ENCODE measurements around the gene VPS35L.

Gene VPS35L

DNA sequence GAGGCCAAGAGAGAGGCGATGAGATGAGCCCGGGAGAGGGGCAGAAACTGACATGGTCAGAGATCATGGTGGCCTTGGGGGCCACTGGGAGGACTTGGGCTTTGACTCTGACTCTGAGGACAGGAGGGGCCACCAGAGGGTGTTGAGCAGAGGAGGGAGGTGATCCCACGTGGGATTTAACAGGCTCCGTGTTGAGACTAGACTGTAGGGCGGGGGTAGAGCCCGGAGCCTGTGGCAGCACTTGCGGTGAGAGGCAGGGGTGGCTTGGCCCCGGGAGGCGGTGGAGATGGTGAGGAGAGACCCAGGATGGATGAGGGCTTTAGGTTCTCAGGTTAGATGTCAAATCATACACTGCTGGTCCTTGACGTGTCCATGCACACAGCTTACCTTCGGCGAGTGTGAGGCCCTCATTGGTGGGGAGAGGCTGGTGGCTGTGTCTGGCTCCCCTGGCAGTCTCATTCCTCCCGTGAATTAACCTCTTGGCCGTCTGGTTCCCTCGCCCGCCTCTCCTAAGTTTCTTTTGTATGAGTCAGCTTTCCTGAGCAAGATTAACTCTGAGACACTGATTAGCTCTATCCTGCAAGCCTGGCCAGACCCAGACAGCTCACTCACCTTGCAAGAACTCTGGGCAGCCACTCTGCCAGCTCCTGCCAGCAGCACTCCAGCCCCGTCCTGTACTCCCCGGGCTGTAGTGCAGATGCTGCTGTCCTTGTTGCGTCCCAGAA is 39.7 kb downstream of the VPS35L start:
- DNase-seq = no peak

DNA sequence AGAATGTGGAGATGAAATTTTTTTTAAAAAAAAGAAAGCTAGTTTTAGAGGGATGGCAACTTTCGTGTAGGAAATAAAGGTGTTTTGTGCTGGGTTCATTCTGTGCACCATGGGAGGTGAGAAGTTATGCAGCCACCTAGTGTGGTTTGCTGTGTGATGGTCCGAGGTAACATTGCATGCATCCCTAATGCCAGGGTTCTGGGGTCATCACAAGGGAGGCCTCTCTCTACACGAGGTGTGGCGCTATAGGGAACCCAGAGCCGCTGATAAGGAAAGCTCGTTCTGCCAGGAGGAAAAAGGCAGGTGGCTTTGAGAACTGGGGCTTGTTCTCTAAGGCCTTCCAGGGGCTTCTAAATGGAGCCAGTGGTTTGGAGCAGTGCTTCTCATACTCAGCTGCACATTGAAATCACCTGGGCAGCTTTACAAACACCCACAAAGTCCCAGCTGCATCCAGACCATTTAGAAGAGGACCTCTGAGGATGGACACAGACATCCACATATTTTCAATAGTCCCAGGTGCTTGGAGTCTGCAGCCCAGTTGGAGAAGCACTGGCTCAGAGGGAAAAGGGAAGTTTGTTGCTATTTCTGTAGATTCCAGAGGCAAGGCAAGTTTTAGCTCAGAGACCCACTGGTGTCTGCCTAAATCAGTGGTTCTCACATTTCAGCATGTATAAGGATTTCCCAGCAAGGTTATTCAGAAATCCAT is 43.5 kb downstream of the VPS35L start:
- DNase-seq = no peak

DNA sequence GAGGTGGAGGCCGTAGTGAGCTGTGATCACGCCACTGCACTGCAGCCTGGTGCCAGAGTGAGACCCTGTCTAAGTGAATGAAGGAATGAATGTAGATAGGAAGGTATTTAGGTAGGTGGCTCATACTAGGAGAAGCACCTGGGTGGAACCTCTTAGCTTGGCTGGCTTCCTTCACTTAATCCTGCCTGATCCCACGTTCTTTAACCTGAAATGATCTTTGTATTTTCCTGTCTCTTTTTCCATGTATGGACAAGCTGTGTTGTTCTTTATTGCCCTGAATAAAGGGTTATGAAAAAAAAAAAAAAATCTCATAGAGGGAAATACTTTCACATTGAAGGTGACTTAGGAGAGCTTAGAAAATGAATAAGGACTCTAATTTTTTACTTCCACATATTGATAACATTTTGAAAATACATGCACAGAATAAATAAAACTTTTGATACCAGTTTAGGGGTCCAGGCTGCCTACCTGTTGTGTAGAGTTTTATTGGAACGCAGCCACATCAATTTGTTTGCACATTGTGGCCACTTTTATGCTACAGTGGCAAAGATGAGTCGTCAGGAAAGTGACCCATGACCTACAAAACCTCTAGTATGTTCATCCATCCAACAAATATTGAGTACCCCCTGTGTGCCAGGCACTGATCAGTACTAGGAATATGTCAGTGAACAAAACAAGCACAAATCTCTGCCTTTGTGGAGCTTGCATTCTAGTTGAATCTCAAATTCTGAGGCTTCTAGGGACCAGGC is 44.6 kb downstream of the VPS35L start:
- DNase-seq = no peak

DNA sequence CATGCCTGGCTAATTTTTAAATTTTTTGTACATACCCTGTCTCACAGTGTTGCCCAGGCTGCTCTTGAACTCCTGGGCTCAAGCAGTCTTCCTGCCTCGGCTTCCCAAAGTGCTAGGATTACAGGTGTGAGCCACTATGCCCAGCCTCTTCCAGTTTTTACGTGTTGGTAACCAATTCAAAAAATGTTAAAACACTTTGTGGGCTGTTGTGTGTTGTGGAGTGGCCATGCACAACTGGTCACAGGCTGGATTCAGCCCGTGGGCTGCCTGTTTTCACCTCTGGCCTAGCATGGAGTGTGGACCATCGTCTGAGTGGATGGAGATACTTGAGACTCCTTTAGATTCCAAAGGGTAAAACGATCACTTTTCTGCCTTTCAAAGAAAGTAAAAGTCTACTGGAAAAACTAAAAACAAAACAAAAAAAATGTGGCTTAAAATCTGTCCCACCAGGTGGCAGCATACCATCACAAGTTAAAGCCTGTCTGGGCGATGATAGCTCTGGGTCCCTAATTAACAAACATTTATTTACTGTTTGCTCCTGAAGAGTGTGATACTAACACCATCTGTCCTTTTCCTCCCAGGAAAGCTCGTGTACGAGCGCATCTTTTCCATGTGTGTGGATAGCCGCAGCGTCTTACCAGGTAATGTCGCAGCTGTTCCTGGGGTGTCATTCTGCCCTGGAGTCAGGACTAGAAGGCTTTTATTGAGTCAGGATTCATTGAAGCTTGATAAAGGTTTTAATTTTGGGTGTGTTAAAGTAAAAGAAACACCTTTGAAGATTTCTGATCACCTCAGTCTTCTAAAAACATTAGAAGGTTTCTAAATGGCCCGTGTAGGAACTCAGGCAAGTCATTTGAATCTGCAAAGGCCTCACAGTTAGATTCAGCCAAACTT is 45.8 kb downstream of the VPS35L start:
- peak in 4 of 6 experiments; percentile 4 to 62 (median 35) for DNase-seq

DNA sequence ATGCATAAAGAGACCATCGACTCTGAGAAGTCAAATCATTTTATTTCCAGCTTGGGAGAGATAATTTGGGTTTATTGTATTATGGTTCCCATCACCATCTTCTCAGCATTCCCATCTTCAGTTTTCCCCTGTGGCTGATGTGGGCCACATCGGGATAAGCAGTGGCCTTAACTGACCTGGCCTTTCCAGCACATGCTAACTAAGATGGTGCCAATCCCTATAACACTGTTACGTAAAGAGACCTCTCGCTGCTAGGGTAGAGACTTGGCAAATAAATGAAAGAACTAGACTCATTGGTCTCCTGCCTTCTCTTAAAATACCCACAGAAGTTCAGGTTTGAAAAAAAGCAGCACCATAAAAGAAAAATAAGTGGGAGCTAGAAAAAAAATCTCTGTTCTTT is 49.4 kb downstream of the VPS35L start:
- DNase-seq = no peak

DNA sequence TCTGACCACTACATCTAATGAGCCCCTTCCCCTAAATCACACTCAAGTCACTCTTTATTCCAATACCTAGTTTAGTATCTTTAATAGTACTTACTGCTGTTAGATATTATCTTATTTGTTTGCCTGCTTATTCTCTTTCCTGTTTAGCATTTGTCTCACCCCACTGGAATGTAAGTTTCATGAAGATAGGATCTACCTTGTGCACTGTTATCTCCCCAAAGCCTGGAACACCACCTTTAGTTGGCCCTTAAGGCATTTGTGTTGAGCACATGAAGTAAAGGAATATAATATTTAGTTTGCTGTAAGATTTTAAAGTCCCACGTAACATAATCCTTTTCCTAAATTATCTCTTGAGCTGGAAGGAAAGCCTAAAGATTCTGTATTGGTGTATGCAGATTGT is 50.2 kb downstream of the VPS35L start:
- no peak for DNase-seq

DNA sequence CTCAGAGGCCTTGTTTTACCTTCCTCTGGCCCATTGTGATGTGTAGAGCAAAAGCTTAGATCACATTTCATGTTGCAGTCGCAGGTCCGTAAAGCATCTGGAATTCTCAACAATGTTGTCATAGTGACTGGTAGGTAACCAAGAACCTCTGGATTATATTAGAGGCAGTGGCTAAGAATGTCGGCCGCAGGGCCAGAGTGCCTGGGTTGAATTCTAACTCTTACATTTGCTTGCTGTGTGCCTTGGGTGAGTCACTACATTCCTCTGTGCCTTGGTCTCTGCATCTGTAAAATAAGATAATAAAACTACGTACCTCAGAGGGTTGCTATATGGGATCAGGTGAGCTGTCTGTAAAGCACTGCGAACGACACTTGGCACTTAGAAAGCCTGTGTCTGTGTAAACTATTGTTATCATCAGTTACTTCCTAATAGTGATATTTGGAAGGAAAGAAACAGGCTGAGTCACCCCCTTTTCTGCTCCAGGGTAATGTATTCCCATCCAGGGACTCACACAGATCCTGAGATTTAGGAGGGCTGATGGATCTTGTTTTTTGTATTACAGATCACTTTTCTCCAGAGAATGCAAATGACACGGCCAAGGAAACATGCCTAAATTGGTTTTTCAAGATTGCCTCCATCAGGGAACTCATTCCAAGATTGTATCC is 52.2 kb downstream of the VPS35L start:
- DNase-seq = no peak

DNA sequence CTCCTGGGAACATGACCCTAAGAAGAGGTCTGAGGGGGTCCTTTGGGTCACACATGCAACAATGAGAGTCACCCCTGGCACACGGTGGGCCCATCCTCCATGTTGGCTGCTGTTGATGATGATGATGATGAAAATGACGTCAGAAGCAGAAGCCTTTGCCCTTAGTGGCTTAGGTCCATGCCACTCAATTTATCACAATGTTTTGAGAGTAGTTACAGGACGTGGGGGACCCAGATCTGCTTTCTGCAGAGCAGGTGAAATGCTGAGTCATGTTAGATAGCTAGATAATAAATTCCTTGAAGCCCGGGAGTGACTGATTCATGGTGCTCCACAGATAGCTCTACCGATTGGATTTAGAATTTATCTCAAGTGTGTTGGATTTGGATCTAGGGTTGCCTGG is 53.9 kb downstream of the VPS35L start:
- DNase-seq = no peak

DNA sequence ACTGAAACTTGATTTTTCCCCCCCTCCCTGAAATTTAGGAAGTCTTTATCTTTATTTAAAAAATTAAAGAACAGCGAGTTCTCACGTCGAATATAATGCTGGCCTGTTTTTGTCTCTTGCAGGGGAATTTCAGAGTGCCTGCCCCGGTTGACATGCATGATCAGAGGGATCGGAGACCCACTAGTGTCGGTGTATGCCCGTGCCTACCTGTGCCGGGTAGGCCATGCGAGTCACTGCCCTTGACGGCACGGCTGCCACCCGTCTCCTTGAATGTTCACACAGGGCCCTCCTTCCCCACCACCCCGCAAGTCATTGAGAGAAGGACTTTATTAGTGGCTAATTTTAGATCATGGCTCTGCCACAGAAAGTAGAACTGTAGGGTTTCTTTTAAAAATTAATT is 54.7 kb downstream of the VPS35L start:
- DNase-seq = no peak

DNA sequence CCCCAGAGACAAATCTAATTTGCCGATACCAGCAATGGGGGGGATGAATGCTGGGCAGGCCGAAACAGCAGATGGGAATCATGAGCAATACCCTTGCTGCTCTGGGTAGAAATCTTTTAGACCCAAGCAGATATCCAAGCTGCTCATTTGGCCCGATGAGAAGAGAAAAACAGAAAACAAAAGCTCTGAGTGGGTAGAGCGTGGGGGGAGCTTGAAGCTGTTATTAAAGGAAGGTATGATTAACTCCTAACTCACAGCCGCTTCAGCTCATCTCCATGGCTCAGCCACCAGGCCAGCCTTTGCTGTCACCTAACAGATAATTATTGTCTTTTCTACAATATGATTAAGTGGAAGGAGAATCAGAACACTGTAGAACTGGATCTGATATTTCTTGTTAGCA is 58.3 kb downstream of the VPS35L start:
- DNase-seq = no peak

DNA sequence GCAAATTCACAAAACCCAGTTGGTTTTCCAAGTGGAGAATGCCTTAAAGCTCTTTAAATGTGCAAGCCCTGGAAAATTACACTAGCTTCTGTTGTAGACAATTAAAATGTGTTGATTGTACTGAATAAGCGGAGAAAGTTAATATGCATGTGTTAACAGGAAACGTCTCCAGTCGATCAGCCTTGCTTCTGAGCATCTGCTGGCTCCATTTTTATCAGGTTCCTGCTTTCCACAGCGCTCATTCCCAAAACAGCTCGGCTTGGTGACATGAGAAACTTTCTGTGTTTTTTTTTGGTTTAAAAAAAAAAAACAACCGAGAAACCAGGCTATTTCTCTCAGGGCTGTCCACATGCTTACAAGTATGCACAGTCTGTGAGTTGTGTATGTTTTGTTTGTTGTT is 60.7 kb downstream of the VPS35L start:
- DNase-seq = no peak

DNA sequence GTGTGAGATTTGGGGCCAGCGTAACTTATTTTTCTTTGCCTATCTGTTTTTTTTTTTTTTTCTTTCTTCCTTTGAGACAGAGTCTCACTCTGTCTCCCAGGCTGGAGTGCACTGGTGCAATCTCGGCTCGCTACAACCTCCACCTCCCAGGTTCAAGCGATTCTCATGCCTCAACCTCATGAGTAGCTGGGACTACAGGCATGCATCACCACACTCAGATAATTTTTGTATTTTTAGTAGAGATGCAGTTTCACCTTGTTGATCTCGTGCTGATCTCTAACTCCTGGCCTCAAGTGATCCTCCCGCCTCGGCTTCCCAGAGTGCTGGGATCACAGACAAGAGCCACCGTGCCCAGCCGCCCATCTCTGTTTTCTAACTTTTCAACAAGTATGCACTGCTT is 63.4 kb downstream of the VPS35L start:
- no peak for DNase-seq

DNA sequence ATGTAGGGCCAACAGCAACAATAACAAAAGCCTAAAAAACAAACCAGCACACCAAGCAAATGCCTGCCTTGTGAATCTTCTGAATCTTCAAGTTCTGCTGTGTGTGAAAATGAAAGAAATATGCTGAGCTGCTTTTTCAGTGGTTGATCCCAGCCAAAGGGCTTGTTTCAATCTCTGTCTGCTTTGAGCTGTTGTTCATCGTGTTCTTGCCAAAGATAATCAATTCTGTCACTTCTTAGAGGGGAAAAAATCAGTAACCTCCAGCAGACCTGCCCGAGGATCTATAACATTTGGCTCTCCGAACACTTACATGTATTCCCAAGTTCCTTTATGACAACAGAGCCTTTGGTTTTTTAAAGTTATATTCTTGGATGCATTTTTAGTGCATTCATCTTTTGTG is 65.9 kb downstream of the VPS35L start:
- no peak for DNase-seq

DNA sequence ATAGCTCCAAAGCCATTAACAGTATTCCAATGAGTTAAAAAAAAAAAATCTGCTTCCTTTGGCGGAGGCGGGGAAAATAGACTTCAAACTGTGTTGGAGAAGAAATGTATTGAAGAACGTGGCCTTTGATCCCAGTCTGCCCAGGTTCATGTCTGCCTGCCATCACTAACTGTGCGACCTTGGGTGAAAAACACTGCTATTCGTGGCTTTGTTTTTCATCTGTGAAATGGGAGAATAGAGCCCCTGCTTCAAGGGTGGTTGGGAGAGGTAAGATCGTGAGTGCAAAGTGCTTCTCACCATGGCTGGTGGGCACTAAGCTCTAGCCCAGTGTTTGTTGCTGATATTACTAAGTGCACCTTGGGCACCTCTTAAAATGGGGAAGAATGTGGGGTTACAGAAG is 69.5 kb downstream of the VPS35L start:
- no peak for DNase-seq

DNA sequence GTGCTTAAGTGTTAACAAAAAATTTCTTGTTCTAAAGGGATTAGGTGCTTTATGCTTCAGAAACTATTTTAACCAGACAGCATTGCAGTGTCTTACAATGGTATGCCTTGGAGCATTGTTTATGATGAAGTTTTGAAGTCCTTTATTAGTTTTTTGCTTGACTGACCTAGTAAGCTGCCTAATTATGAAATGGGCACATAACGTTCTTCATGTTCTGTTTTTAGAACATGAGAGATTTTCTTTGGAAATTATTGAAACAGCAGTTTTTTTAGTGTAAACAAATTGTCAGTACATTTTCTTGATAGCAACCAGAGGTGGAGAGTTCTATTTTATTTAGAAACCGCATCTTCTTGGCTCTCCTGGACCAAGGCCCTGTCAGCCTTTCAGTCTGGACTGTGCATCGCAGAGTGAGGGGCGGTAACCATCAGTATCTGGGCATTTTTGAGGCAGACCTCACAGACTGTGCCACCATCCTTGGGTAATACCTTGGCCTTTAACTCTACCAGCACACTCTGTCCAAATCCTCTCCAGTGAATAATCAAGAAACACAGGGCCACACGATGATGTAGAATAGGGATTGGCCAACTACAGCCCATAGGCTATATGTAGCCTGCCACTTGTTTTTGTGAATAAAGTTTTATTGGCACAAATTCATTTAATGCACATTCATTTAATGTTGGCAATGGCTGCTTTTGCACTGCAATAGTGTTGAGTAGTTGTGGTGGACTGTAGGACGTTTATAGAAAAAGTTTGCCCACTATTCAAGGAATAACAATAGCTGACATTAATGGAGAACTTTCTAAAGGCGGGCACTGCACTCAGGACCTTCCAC is 81.1 kb downstream of the VPS35L start:
- DNase-seq = no peak

DNA sequence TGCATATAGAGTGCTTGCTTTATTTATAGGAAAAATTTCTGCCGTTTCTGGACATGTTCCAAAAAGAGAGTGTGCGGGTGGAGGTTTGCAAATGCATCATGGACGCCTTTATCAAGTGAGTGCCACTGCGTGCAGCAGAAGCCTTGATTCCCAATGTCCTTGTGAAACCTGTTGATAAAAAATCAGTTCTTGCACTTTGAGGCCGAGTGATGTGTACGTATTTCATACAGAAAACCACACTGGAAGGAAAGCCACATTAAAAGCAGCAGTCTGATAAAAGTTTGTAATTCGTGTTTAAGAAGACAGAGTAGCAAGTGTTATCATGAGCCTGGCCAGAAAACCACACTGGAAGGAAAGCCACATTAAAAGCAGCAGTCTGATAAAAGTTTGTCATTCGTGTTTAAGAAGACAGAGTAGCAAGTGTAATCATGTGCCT is 84.5 kb downstream of the VPS35L start:
- DNase-seq = peak in 3 of 6 experiments; percentile 56 to 61 (median 60)

DNA sequence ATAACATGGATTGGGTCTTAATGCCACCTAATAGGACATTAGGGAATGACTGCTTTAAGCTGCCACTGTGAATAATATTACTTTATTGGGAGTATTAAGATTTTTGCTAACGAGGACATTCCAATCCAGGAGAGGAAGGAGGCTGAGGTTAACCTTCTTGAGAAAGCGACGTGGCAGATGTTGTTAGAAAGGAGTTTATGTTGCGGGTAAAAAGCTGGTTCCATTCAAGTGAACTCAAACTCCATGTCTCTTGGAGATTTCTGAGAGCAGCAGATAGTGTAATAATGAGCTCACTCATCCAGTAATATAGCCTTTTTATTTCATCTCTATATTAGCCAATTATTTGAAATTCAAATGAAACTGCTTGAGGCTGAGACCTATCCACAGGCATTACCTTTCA is 87.0 kb downstream of the VPS35L start:
- no peak for DNase-seq

DNA sequence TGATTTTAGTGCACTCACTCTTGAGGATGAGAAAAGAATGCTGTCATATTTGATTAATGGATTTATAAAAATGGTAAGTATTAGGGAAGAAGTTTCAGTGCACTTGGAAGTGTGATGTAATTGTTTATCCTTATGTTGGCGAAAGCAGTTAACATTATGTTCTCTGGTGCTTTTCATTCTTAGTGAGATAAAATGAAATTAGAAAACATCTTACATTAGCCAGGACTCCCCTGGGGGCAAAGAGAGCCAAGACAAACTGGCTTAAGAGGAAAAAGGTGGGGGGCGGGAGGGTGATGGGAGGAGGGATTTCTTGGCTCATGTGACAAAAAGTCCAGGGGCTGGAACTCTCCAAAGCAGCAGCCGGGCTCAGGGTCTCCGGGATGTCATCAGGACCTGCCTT is 89.4 kb downstream of the VPS35L start:
- DNase-seq = no peak

DNA sequence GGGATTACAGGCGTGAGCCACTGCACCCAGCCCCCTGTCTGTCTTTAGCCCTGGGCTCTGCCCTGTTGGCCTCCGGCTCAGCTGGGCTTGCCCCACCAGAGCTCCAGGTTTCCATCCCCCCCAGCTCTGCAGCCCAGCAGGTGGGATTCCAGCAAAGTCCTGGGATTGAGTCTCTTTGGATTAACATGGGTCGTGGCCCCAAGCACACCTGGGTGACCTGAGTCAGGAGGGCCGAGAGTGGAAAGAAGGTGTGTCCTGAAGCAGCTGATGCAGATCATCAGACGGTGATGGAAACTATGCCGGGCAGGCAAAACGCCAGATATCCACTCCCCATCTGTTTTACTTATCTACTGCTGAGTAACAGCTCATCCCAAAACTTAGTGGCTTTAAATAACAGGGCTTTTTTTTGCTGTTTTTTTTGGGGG is 90.1 kb downstream of the VPS35L start:
- DNase-seq = no peak

DNA sequence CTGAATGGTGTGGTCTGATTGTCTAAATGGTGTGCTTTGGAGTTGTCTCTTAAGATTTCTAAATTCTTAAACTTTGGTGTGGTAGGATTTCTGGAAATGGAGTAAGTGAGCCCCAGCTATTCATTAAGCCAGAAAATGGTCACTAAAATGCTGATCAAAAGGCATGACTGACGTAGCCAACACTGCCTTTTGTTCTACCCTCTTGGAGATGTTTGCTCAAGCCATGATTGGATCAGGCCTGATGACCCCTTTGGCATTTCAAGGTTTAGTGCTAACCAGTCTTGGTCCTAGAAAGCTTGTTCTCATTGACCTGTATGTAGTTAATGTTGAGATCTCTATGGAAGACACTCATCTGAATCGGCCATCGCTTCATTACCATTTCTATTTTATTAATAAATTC is 94.5 kb downstream of the VPS35L start:
- no peak for DNase-seq

DNA sequence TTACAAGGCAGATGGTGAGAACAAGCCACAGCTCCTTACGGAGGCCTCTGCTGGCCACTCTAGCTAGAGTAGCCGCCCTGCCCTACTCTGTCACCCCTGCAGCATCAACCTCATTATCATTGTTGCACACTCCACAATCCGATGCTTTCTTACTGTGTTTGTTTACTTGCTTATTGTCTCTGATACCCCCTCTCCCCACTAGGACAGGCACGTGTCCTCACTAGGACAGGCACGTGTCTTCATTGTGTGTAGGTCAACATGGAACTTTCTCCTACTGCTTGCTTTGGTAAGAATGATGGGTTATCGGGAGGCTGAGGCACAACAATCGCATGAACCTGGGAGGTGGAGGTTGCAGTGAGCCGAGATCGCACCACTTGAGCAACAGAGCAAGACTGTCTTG is 98.6 kb downstream of the VPS35L start:
- DNase-seq = no peak
